Measurements from ENCODE around the gene DMPK. TPM values are rescaled to one million over a fixed set of nuclear protein-coding genes. Genes with fewer than 3 reads are reported as not detected.

The DMPK gene
- total RNA-seq, 1 donor from 2014 or later, result 16.9 TPM

DNA sequence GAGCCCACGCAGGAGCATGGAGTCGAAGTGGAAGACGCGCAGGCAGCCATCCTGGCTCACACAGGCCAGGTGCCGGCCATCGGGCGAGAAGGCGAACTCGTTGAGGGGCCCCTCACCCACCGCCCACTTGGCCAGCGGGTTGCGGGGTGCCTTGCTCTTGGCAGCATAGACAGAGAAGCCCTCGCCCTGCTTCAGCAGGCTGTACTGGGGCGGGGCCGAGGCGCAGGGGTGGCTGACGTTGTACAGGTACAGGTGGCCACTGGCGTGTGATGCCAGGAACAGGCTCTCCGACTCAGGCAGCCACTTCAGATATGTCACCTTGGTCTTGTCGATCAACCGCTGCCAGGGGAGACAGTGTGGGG lies 4.2 kb upstream of the DMPK start:
- H3K4me1 Mint-ChIP-seq, result peaks cover 9% of the 10 kb centered on the region
- H3K27ac Mint-ChIP-seq, result no peak overlapping the region
- no peaks in the 10 kb centered on the region for H3K9me3 Mint-ChIP-seq
- H3K36me3 Mint-ChIP-seq (ENCODE audit: low read depth), result peaks cover 52% of the 10 kb centered on the region
- no peak overlapping the region for H3K4me3 Mint-ChIP-seq
- no peak for DNase-seq
- intact Hi-C loops (cut with micrococcal nuclease), result no loop called here
- H3K27me3 Mint-ChIP-seq, result peaks cover 31% of the 10 kb centered on the region

- Mint-ChIP-seq H3K4me1 (peaks cover 6% of the 10 kb centered on the region), H3K36me3 (ENCODE audit: low read depth) (peaks cover 49% of the 10 kb centered on the region), H3K27ac (no peak overlapping the region), H3K27me3 (peaks cover 32% of the 10 kb centered on the region), H3K4me3 (no peak overlapping the region), H3K9me3 (no peaks in the 10 kb centered on the region)
- intact Hi-C loops (cut with micrococcal nuclease), result no loop called here
- DNase-seq, result no peak
Observed at GRCh38 chr19:45785781-45786532, 3.7 kb upstream of the DMPK start.

- Mint-ChIP-seq H3K27ac (no peak overlapping the region), H3K4me1 (peaks cover 4% of the 10 kb centered on the region), H3K9me3 (no peaks in the 10 kb centered on the region), H3K36me3 (ENCODE audit: low read depth) (peaks cover 42% of the 10 kb centered on the region), H3K27me3 (peaks cover 37% of the 10 kb centered on the region), H3K4me3 (no peak overlapping the region)
- DNase-seq, result peak; percentile 56
- intact Hi-C loops (cut with micrococcal nuclease), result no loop called here
Observed at GRCh38 chr19:45785097-45785496, 2.8 kb upstream of the DMPK start.

DNA sequence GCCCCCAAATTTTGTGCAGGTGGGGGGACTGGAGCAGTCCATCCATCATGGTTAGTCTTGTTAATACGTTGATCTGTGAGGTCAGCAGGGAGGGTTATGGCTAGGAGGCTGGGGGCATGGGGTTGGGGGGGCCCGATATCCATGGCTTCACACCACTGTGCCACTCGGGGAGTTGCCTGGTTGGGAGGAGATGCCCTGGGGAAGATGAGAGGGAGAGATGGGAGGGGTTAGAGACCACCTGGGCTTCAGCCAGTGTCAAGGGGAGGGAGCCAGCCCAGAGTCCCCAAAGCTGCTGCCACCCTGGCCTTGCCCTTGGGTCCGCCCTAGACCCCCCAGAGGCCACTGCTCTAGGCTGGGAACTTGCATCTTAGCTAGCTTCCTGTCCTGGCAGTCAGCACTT lies 1.8 kb upstream of the DMPK start:
- intact Hi-C loops (cut with micrococcal nuclease), result no loop called here

DNA sequence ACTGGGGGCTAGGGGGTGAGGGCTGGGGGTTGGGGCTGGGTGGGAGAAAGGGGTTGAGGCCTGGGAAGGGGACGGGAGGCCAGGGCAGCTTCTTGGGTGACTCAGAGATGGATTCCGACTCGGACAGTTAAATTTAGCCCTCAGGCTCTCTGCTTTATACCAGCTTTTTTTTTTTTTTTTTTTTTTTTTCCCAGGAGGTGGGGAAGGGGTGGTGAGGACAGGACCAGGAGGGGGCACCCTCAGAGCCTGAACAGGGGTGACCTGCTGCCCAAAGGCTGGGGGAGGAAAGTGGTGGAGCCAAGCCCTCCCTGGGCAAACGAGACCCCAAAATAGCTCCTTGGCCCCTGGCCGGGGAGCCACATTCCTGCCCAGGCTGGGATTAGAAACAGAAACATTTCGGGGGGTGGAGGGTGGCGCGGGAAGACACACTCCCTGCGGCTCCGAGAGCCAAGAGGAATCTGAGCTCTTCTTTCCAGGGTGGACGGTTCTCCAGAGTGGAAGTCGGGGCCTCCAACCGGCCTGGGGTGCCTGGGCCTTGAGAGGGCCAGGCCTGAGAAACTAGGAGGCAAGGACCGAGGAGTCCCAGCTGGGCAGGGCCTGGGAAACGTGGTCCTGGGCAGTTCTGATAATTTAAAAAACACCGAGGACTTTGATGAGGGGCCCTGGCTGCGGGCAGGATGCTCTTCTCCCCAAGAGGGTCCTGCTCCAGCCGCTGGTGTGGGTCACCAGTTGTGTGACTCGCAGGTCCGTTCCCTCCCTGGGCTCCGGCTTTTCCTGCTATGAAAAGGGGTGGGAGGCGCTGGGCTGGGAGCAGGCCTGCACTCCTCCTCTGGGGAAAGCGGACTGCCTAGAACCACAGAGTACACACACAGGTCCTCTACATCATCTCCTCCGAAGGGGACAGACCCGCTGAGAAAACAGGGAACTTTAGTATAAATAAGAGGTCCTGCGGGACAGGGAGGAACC lies 813 bp upstream of the DMPK start:
- Mint-ChIP-seq H3K4me1 (peaks cover 15% of the 10 kb centered on the region), H3K36me3 (ENCODE audit: low read depth) (peaks cover 25% of the 10 kb centered on the region), H3K9me3 (no peaks in the 10 kb centered on the region), H3K4me3 (no peak overlapping the region), H3K27ac (no peak overlapping the region), H3K27me3 (peaks cover 34% of the 10 kb centered on the region)
- DNase-seq, result no peak
- intact Hi-C loops (cut with micrococcal nuclease), result no loop called here

More for the DNA sequence above, 1.8 kb upstream of the DMPK start:
- no peak overlapping the region for H3K4me3 Mint-ChIP-seq
- H3K27me3 Mint-ChIP-seq, result peaks cover 42% of the 10 kb centered on the region
- H3K36me3 Mint-ChIP-seq (ENCODE audit: low read depth), result peaks cover 33% of the 10 kb centered on the region
- H3K27ac Mint-ChIP-seq, result no peak overlapping the region
- H3K4me1 Mint-ChIP-seq, result peaks cover 10% of the 10 kb centered on the region
- no peak for DNase-seq
- no peaks in the 10 kb centered on the region for H3K9me3 Mint-ChIP-seq

DNA sequence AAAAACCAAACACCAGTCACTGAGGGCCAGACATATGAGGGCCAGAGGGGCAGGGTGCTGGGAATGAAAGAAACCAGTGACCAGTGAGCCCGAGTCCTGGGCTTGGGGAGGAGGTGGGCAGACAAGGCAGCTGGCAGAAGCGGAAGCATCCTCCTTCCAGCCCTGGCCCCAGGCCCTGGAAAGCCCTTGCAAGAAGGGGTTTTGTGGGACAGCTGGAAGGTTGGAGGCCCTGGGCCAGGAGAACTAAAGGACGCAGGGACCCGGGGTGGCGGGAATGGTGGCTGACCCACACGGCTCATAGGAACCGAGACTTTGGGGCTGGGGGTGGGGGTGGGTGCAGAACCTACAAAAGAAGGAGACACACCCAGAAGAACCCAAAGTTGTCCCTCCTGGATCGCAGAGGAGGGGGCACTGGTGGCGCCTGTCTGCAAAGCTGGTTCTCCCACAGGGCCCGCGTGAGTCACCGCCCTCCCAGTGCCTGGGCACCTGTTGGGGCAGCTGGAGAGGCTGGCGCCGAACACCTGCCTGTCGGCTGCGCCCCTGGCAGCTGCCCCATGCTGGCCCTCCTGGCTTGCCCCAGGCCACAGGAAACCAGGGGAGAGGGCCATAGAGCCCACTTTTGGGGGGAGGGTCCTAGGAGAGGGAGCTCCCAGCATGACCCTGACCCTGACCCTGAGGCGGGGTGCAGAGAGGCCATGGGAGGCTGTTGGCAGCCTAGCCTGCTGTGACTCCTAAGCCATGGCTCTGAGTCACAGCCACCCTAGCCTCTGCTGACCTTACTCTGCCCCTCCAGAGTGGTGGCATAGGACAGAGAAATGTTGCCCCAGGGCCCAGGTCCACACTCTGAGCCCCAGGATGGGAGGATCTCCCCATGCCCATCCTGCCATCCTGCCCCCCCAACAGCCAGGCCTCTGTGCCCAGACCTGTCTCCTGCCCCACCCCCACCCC lies 802 bp downstream of the DMPK start:
- Mint-ChIP-seq H3K27me3 (peaks cover 29% of the 10 kb centered on the region), H3K36me3 (ENCODE audit: low read depth) (peaks cover 12% of the 10 kb centered on the region), H3K9me3 (no peaks in the 10 kb centered on the region), H3K4me1 (peaks cover 15% of the 10 kb centered on the region), H3K27ac (no peak overlapping the region), H3K4me3 (no peak overlapping the region)
- intact Hi-C loops (cut with micrococcal nuclease), result no loop called here
- no peak for DNase-seq

GRCh38 chr19:45780448-45781213 lies 1.7 kb downstream of the DMPK start:
- H3K9me3 Mint-ChIP-seq, result no peaks in the 10 kb centered on the region
- H3K27ac Mint-ChIP-seq, result no peak overlapping the region
- peaks cover 8% of the 10 kb centered on the region for H3K36me3 Mint-ChIP-seq (ENCODE audit: low read depth)
- H3K4me1 Mint-ChIP-seq, result peaks cover 15% of the 10 kb centered on the region
- H3K4me3 Mint-ChIP-seq, result no peak overlapping the region
- H3K27me3 Mint-ChIP-seq, result peaks cover 29% of the 10 kb centered on the region
- DNase-seq, result no peak
- intact Hi-C loops (cut with micrococcal nuclease), result no loop called here

GRCh38 chr19:45780146-45780447 lies 2.2 kb downstream of the DMPK start:
- Mint-ChIP-seq H3K27ac (no peak overlapping the region), H3K4me1 (peaks cover 15% of the 10 kb centered on the region), H3K27me3 (peaks cover 27% of the 10 kb centered on the region), H3K4me3 (no peak overlapping the region), H3K9me3 (no peaks in the 10 kb centered on the region), H3K36me3 (ENCODE audit: low read depth) (peaks cover 6% of the 10 kb centered on the region)
- intact Hi-C loops (cut with micrococcal nuclease), result no loop called here
- DNase-seq, result no peak

GRCh38 chr19:45779231-45780145 lies 2.8 kb downstream of the DMPK start:
- peak overlapping the region; percentile 72 for H3K4me3 Mint-ChIP-seq
- H3K27ac Mint-ChIP-seq, result peak overlapping the region; percentile 34
- H3K27me3 Mint-ChIP-seq, result peaks cover 26% of the 10 kb centered on the region
- intact Hi-C loops (cut with micrococcal nuclease), result loop anchor here (1.0 kb wide), 2 partner anchors 9 to 13 kb away; partner anchors contain the start of gene DMWD
- DNase-seq, result peak; percentile 96
- H3K4me1 Mint-ChIP-seq, result peaks cover 15% of the 10 kb centered on the region
- no peaks in the 10 kb centered on the region for H3K9me3 Mint-ChIP-seq
- peaks cover 6% of the 10 kb centered on the region for H3K36me3 Mint-ChIP-seq (ENCODE audit: low read depth)

- Mint-ChIP-seq H3K36me3 (ENCODE audit: low read depth) (peaks cover 3% of the 10 kb centered on the region), H3K4me1 (peaks cover 15% of the 10 kb centered on the region), H3K9me3 (no peaks in the 10 kb centered on the region), H3K27ac (no peak overlapping the region), H3K27me3 (peaks cover 22% of the 10 kb centered on the region), H3K4me3 (peak overlapping the region; percentile 72)
- no peak for DNase-seq
- intact Hi-C loops (cut with micrococcal nuclease), result no loop called here
Observed at GRCh38 chr19:45778010-45778661, 4.2 kb downstream of the DMPK start.

DNA sequence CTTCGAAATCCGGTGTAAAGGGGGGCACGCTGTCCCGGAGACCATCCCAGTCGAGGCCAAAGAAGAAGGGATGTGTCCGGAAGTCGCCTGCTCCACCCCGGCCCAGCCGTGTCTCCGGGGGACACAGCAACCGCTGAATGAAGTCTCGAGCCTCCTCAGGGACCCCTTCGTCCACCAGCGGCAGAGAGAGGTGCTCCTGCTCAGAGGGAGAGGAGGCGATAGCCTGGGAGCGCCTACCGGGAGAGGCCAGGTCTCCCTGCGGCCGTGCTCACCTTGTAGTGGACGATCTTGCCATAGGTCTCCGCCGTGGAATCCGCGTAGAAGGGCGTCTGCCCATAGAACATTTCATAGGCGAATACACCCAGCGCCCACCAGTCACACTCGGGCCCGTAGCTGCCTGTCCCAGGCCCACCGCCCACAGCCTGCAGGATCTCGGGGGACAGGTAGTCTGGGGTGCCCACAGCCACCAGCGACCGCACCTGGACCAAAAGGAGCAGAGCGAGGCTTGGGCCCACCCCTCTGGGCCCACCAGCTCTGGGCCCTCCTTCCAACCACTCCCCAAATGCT lies 4.8 kb downstream of the DMPK start:
- intact Hi-C loops (cut with micrococcal nuclease), result no loop called here
- H3K27me3 Mint-ChIP-seq, result peaks cover 23% of the 10 kb centered on the region

More for the DNA sequence above, 4.8 kb downstream of the DMPK start:
- no peak for DNase-seq
- no peak overlapping the region for H3K4me3 Mint-ChIP-seq
- peaks cover 15% of the 10 kb centered on the region for H3K4me1 Mint-ChIP-seq
- no peak overlapping the region for H3K27ac Mint-ChIP-seq
- H3K36me3 Mint-ChIP-seq (ENCODE audit: low read depth), result peaks cover 3% of the 10 kb centered on the region
- H3K9me3 Mint-ChIP-seq, result no peaks in the 10 kb centered on the region
